T-helper 1 cell treated with Interleukin-12 subunit alpha and Interleukin-12 subunit beta and Interleukin-4 antibody, amounts not matched to agents 30 ng/mL and 1 ng/mL, for 36 hours (primary cell): ENCODE measurements around the gene USH2A. TPM values are rescaled to one million over a fixed set of nuclear protein-coding genes. Genes with fewer than 3 reads are reported as not detected.
"Not testable (repeated sequence)": the region's sequence is repeated elsewhere in the genome, so short reads cannot be mapped to it uniquely, and the experiment has no call there.

ENCODE experiments used
- intact Hi-C: fragments of 100-400 bp; cut with micrococcal nuclease; formaldehyde crosslinking; loops from one replicate; pipeline ENCODE4 v1.15.1; 2024
- total RNA-seq: library from RNA; stranded (reverse); gene quantifications from 2 replicates; pipeline ENCODE4 v1.2.3, GENCODE V29; 2022

The USH2A gene
- total RNA-seq, 1 donor from 2014 or later = not detected

GRCh38 chr1:216200941-216201340 is 222.3 kb downstream of the USH2A start:
- intact Hi-C loops = no loop called here

GRCh38 chr1:216194721-216195120 is 228.5 kb downstream of the USH2A start:
- intact Hi-C loops = no loop called here

- intact Hi-C loops = no loop called here
Observed at GRCh38 chr1:216193839-216194443, 229.3 kb downstream of the USH2A start.

GRCh38 chr1:216190438-216190837 is 232.8 kb downstream of the USH2A start:
- intact Hi-C loops = no loop called here

- intact Hi-C loops = no loop called here
Observed at GRCh38 chr1:216186816-216187215, 236.4 kb downstream of the USH2A start.

GRCh38 chr1:216186141-216186540 is 237.1 kb downstream of the USH2A start:
- intact Hi-C loops = no loop called here

- intact Hi-C loops = no loop called here
Observed at GRCh38 chr1:216184126-216184680, 239.0 kb downstream of the USH2A start.

GRCh38 chr1:216183454-216183853 is 239.8 kb downstream of the USH2A start:
- intact Hi-C loops = no loop called here

- intact Hi-C loops = no loop called here
Observed at GRCh38 chr1:216183007-216183406, 240.2 kb downstream of the USH2A start.

- intact Hi-C loops = no loop called here
Observed at GRCh38 chr1:216181590-216181989, 241.7 kb downstream of the USH2A start.

- intact Hi-C loops = no loop called here
Observed at GRCh38 chr1:216178281-216178680, 245.0 kb downstream of the USH2A start.

- intact Hi-C loops = no loop called here
Observed at GRCh38 chr1:216176970-216177369, 246.3 kb downstream of the USH2A start.

- intact Hi-C loops = no loop called here
Observed at GRCh38 chr1:216175714-216176113, 247.5 kb downstream of the USH2A start.

- intact Hi-C loops = no loop called here
Observed at GRCh38 chr1:216173376-216173995, 249.8 kb downstream of the USH2A start.

- intact Hi-C loops = no loop called here
Observed at GRCh38 chr1:216169351-216169750, 253.9 kb downstream of the USH2A start.

GRCh38 chr1:216168546-216168945 is 254.7 kb downstream of the USH2A start:
- intact Hi-C loops = no loop called here

GRCh38 chr1:216154063-216154462 is 269.2 kb downstream of the USH2A start:
- intact Hi-C loops = no loop called here

GRCh38 chr1:216153130-216153529 is 270.1 kb downstream of the USH2A start:
- intact Hi-C loops = no loop called here

- intact Hi-C loops = not testable (repeated sequence)
Observed at GRCh38 chr1:216145451-216146018, 277.7 kb downstream of the USH2A start.

GRCh38 chr1:216144661-216145450 is 278.4 kb downstream of the USH2A start:
- intact Hi-C loops = no loop called here

GRCh38 chr1:216142921-216143320 is 280.3 kb downstream of the USH2A start:
- intact Hi-C loops = no loop called here
